Activated gamma-delta T cell (primary cell): Measurements from ENCODE around the gene CAPZA1.
A peak's percentile ranks its signal among the peaks of the same experiment; 100 is the strongest.

ENCODE experiments used
- DNase-seq: peaks from one replicate; lab custom pipeline; 2025; lab: John Stamatoyannopoulos, UW

Gene CAPZA1

GRCh38 chr1:112715264-112716053 lies 95.8 kb downstream of the CAPZA1 start, which contains the start of gene PPM1J:
TSS of gene PPM1J (minus strand) at chr1:112715332. CDS start at chr1:112715301, 31 bp downstream.
- peak; percentile 91 for DNase-seq

- no peak for DNase-seq
Measured at GRCh38 chr1:112716133-112716720, 96.6 kb downstream of the CAPZA1 start.

GRCh38 chr1:112717263-112717873 lies 97.7 kb downstream of the CAPZA1 start:
- no peak for DNase-seq

- DNase-seq = peak; percentile 56
Measured at GRCh38 chr1:112718691-112719418, 99.2 kb downstream of the CAPZA1 start.

- DNase-seq = no peak
Measured at GRCh38 chr1:112719706-112720105, 100.1 kb downstream of the CAPZA1 start.

- no peak for DNase-seq
Measured at GRCh38 chr1:112720800-112721199, 101.2 kb downstream of the CAPZA1 start.
